ENCODE data around the gene DPM3. TPM values are rescaled to one million over a fixed set of nuclear protein-coding genes. Genes with fewer than 3 reads are reported as not detected.

DPM3 gene
- total RNA-seq, 1 experiment from 2014 or later, result 113 TPM

DNA sequence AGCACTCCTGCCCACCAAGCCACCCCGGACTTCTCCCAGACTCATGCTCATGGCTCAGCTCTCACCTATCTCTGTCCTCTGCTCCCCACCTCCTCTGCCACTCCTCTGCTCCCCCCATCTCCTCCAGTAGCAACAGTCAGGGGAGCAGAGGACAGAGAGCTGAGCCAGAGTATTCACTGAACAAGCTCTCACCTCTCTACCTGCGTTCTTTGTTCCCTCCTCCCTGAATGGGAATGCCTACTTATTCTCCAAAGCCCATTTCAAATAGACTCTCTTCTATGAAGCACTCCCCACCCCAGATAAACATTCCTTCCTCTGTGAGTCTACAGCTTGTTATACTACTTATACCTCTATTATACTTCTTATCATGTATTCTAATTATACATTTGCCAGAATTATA is 19.1 kb downstream of the DPM3 start:
- POLR2A ChIA-PET, result no interaction called here
- H2AFZ ChIP-seq (ENCODE audit: low read depth, low read length, poor library complexity, severe bottlenecking), result no peak overlapping the region
- no peaks in the 10 kb centered on the region for H3K9me2 ChIP-seq (ENCODE audit: insufficient read depth)
- no TSS peak for BruUV-seq (replicated peaks)
- H3K36me3 ChIP-seq (ENCODE audit: control insufficient read depth in 1 of 2, insufficient read depth in 2 of 2, low read length in 2 of 2), result no peaks in the 10 kb centered on the region
- RAD21 ChIA-PET (ENCODE audit: low non-redundant PET in 1 of 2, low total read pairs in 2 of 2, uncharacterized antibody in 2 of 2, unreplicated experiment in 2 of 2), result no interaction called here
- peaks cover 10 to 19% of the 10 kb centered on the region in 2 experiments for H3K4me1 ChIP-seq (ENCODE audit: control insufficient read depth in 1 of 2, insufficient read depth in 2 of 2, low read length in 2 of 2)
- H4K20me1 ChIP-seq (ENCODE audit: insufficient read depth), result no peaks in the 10 kb centered on the region
- peaks cover 6% of the 10 kb centered on the region; the same call in 1 of the 2 replicates for H3K27me3 ChIP-seq (ENCODE audit: insufficient read depth, low read length)
- H3K9me3 ChIP-seq (ENCODE audit: control insufficient read depth in 1 of 2, insufficient read depth in 1 of 2, low read depth in 1 of 2, low read length in 2 of 2), result no peaks in the 10 kb centered on the region
- H3K4me2 ChIP-seq (ENCODE audit: low read length), result no peak overlapping the region
- CTCF ChIA-PET, result interaction anchor here (1.2 to 2.1 kb wide), 2 partner anchors 30 to 46 kb away, joined by 4 to 8 read pairs; no protein-coding TSS in a partner anchor
- no peak overlapping the region for H3K9ac ChIP-seq (ENCODE audit: low read length)
- H3K27ac ChIP-seq (ENCODE audit: low read depth, low read length), result no peak overlapping the region
- ATAC-seq (no peak), DNase-seq (ENCODE audit: low read depth, low spot score) (no peak)
- H3K4me3 ChIP-seq (replicated peaks in 1 of 2; ENCODE audit: low read depth in 1 of 2, low read length in 2 of 2), result no peak overlapping the region
- intact Hi-C loops (cut with micrococcal nuclease), result no loop called here
- H3K79me2 ChIP-seq (ENCODE audit: insufficient read depth, low read length), result no peaks in the 10 kb centered on the region
- TF ChIP-seq, protein P1, sequence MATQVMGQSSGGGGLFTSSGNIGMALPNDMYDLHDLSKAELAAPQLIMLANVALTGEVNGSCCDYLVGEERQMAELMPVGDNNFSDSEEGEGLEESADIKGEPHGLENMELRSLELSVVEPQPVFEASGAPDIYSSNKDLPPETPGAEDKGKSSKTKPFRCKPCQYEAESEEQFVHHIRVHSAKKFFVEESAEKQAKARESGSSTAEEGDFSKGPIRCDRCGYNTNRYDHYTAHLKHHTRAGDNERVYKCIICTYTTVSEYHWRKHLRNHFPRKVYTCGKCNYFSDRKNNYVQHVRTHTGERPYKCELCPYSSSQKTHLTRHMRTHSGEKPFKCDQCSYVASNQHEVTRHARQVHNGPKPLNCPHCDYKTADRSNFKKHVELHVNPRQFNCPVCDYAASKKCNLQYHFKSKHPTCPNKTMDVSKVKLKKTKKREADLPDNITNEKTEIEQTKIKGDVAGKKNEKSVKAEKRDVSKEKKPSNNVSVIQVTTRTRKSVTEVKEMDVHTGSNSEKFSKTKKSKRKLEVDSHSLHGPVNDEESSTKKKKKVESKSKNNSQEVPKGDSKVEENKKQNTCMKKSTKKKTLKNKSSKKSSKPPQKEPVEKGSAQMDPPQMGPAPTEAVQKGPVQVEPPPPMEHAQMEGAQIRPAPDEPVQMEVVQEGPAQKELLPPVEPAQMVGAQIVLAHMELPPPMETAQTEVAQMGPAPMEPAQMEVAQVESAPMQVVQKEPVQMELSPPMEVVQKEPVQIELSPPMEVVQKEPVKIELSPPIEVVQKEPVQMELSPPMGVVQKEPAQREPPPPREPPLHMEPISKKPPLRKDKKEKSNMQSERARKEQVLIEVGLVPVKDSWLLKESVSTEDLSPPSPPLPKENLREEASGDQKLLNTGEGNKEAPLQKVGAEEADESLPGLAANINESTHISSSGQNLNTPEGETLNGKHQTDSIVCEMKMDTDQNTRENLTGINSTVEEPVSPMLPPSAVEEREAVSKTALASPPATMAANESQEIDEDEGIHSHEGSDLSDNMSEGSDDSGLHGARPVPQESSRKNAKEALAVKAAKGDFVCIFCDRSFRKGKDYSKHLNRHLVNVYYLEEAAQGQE (IDR thresholded peaks at IDR 0.05; ENCODE audit: low read depth), result no peak
- no peak for TF ChIP-seq TCF7L2 (IDR thresholded peaks at IDR 0.05; ENCODE audit: borderline replicate concordance, extremely low read depth, insufficient read depth, insufficient read length)
- no peak for TF ChIP-seq JUND (IDR thresholded peaks at IDR 0.05)
- no peak for TF ChIP-seq SP1 (IDR thresholded peaks at IDR 0.05; ENCODE audit: low read depth)
- TF ChIP-seq POLR2A (IDR thresholded peaks at IDR 0.05; ENCODE audit: borderline replicate concordance, extremely low read depth, insufficient read depth, insufficient read length), result no peak
- no peak for TF ChIP-seq ZFX (IDR thresholded peaks at IDR 0.05)
- no peak for TF ChIP-seq YY1 (IDR thresholded peaks at IDR 0.05; ENCODE audit: extremely low read depth, insufficient replicate concordance, low read depth, low read length)
- TF ChIP-seq EZH2 (IDR thresholded peaks at IDR 0.05), result no peak
- TF ChIP-seq SIN3A (IDR thresholded peaks at IDR 0.05; ENCODE audit: low read depth), result no peak
- TF ChIP-seq ELF1 (IDR thresholded peaks at IDR 0.05; ENCODE audit: borderline replicate concordance, low read depth), result no peak
- no peak for TF ChIP-seq EZH2phosphoT487 (IDR thresholded peaks at IDR 0.05; ENCODE audit: borderline replicate concordance)
- TF ChIP-seq FOSL1 (IDR thresholded peaks at IDR 0.05; ENCODE audit: low read depth), result no peak
- TF ChIP-seq EGR1 (IDR thresholded peaks at IDR 0.05; ENCODE audit: low read depth), result no peak
- no peak for TF ChIP-seq RAD21 (IDR thresholded peaks at IDR 0.05; ENCODE audit: low read depth)

All from HCT116 (cell line).